T47D (cell line): ENCODE data around the gene KLF4.
"Not testable (repeated sequence)": the region's sequence is repeated elsewhere in the genome, so short reads cannot be mapped to it uniquely, and the experiment has no call there.

Source experiments
- DNase-seq, 2 experiments: peaks; one replicate each; pipeline versions ENCODE4 v3.0.0 to v3.0.0-alpha.2; 2011 to 2012; ENCODE audit warnings: low read depth in 1 of 2, low spot score in 1 of 2
- JUND ChIP-seq: IDR thresholded peaks from 2 replicates; pipeline ENCODE4 v1.6.1; 2012; ENCODE audit warnings: low read depth
- in situ Hi-C: cut with HindIII; loops from 2 replicates; pipeline ENCODE4 v1.10.0; 2016; ENCODE audit warnings: low sequenced_read_pairs, low pct_unique_long_range_greater_than_20kb

Gene KLF4

DNA sequence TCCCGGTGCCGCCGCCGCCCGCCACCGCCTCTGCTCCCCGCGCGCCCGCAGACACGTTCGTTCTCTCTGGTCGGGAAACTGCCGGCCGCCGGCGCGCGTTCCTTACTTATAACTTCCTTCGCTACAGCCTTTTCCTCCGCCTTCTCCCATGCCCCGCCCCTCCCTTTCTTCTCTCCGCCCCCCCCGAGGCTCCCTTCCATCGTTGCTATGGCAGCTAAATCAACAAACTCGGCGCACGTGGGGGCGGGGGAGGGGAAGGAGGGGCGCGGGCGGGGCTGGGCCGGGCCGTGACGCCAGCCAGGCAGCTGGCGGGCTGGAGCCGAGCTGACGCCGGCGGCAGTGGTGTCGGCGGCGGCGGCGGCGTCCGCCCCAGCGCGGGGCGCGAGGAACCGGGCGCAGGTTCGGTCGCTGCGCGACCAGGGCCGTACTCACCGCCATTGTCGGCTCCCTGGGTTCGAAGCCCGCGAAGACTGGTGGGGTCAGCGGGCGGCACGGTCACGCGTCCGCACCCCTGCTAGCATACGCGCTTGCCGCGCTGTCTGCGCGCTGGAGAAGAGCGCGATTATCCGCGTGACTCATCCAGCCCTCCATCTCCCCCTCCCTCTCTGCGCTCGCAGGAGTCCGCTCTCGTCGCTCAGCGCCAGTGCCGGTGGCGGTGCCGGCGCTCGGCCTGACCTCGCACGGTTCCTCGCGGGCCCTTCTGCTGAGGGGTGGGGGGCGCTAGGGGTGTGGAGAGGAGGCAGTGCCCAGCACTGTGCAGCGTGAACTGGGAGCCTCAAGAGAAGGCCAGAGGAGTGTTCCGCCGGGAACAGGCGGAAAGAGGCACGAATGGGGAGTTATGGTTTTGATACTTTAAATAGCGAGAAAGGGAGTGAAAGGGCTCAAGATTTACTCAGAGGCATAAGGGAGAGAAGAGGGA, at the start of gene KLF4:
Gene KLF4 (minus strand): TSS at position 83 of the 919 bp plus-strand sequence. CDS start 597 bp downstream, outside the sequence.
- in situ Hi-C loops = no loop called here
- no peak for TF ChIP-seq JUND
- peak; percentile 96 to 98 for DNase-seq

DNA sequence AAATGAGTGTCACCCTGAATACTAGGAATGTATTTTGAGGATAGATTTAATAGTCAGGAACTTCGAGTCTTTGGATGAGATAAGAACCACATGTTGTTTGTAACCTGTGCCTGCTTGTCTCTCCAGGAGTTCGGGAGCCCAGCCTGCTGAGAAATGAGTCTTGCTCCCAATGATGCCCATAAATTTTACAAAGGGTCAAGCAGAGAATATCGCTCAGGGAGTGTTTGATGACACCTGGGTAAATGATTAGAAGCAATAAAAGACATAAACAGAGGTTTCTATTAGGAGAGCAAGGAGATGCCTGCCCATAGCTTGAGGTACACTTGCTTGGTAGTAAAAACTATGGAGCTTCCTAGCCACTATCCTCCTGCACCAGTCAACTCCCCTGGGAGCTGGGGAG, 46.9 kb upstream of the KLF4 start:
- TF ChIP-seq JUND = no peak
- DNase-seq = no peak
- in situ Hi-C loops = no loop called here

DNA sequence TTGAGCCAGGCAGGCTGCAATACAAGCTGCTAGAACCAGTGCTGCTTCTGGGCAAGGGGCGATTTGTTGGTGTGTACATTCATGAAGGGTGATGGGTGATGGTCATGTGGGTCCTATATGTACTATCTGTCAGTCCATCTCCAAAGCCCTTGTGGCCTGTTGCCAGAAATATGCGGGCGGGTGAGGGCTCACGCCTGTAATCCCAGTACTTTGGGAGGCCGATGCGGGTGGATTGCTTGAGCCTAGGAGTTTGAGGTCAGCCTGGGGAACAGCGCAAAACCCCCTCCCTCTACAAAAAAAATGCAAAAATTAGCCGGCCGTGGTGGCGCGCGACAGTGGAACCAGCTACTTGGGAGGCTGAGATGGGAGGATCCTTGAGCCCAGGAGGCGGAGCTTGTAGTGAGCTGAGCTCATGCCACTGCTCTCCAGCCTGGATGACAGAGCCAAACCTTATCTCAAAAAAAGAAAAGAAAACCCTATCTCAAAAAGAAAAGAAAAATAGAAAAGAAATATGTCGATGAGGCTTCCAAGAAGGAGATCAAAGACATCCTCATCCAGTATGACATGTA, 45.0 kb upstream of the KLF4 start:
- no peak for DNase-seq
- no peak for TF ChIP-seq JUND
- in situ Hi-C loops = no loop called here

DNA sequence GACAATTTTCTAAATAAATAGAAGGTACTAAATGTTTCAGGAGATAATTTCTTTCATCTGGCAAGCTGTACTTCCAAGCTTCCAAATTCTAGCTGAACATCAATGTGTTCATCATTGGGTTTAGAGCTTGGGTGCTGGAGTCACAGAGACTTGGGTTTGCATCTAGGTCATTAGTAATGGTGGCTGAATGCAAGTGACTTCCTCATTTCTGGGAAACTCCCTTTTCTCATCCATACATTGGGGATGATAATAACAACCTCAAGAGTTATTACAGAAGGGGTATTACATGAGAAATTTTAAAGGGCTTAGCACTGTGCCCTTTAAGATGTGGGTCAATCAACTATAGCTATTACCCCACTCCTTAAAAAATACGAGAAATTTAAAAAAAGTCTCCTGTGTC, 41.1 kb upstream of the KLF4 start:
- no peak for DNase-seq
- in situ Hi-C loops = no loop called here

DNA sequence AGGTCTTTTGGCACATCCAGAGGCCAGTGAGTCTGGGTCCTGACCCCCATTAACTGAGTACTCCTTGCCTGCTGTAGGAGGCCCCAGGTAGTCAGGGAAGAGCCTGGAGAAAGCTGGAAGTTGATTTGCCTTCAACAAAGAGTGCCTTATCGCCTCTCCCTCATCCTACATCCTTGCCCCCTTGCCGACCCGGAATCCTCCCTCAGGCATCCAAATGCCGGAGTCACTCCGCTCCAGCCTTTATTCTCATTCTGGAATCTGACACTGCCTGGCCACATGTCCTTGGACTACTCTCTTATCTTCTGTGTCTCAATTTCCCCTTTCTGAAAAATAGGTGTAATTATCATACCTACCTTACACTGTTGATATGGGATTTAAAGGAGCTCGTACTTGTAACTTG, 39.1 kb upstream of the KLF4 start:
- in situ Hi-C loops = no loop called here
- DNase-seq = no peak
- no peak for TF ChIP-seq JUND

More for the DNA sequence above, 41.1 kb upstream of the KLF4 start:
- no peak for TF ChIP-seq JUND

DNA sequence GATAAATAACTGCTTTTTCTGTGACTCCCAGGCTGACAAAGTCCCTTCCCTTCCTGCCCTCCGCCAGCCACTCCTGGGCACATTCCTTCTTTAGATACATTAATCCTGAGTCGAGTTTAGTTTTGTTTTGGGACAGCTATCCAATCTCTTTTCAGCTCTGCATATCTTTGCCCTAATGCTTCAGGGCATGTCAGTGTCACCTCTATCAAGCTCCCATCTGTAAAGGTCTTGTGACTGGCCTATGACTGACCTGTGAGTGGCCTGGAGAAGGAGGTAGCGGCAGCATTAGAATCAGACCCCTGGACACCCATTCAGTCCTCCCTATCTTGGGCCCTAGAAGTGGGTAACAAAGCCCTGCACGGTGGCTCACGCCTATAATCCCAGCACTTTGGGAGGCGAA, 34.0 kb upstream of the KLF4 start:
- TF ChIP-seq JUND = no peak
- in situ Hi-C loops = no loop called here
- no peak for DNase-seq

DNA sequence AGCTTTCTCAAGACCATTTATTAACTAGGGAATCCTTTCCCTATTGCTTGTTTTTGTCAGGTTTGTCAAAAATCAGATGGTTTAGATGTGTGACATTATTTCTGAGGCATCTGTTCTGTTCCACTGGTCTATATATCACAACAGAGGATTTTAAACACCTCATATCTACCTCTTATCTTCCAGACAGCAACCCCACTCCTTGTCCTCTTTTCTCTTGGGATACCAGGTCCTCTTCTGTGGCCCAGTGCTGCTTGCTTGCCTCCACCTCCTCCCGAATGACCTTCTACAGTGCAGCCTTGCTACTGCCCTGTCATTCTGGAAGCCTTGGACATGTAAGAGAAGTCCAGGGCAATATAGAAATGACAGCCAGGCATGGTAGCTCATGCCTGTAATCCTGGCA, 30.6 kb upstream of the KLF4 start:
- TF ChIP-seq JUND = no peak
- in situ Hi-C loops = no loop called here
- no peak for DNase-seq

DNA sequence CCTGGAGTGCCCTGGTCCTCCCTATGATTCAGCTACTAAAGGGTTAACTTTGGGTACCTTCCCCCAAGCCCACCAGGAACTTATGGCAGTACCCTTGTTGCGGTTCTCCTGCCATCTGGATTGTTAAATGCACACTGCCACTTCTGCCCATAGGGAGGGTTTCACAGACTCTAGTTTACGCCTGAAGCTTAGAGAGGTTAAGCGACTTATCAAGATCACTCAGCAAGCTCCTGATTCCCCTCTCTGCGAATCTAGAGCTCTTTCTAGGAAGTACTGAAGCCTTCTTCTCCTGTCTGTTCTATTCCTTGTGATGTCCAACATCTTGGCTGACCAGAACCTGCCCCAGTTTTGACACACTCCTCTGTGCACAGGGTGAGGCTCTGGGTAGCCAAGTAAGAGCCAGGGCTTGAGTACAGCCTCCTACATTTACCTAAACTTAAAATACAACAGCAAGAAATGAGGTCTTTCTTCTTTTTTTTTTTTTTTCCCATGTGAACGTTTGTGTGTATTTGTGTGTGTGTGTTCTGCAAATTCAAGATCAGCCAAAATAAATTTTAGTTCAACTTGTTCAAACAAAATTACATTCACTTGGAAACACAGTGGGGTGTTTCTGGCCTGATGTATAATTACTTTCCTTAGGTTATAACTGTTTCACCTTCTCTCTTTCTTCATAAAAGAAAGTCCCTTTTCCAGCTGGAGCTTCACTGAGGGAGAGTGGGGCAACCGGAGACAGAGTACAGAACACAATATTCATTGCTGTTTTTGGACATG, 28.7 kb upstream of the KLF4 start:
- DNase-seq = peak in 1 of 2 experiments; percentile 43
- in situ Hi-C loops = no loop called here
- no peak for TF ChIP-seq JUND

DNA sequence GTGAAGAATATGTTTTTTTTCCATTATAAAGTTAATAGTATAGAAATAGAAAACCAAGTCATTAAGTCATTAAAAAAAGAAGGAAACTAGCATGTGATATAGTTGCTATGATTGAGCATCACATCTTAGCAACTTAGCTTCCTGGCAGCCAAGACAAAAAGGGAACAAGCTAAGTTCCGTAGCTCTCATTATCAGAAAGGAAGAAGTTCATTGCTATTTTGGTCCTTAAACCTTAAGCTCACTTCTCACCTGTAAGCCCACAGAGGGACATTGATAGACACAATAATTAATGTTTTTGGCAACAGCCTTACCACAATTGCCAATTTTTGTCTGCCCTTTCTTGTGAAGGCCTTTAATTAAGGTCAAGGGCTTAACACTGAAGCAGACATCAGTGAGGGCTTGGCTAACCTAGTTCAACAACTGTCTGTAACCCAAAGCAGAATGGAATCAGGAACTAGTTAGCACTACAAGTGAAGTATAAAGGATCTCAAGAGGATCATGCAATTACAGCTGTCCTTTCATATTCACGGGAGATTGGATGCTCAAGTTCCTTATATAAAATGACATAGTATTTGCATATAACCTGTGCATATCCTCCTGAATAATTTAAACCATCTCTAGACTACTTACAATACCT, 24.0 kb upstream of the KLF4 start:
- DNase-seq = no peak
- in situ Hi-C loops = no loop called here
- TF ChIP-seq JUND = no peak

DNA sequence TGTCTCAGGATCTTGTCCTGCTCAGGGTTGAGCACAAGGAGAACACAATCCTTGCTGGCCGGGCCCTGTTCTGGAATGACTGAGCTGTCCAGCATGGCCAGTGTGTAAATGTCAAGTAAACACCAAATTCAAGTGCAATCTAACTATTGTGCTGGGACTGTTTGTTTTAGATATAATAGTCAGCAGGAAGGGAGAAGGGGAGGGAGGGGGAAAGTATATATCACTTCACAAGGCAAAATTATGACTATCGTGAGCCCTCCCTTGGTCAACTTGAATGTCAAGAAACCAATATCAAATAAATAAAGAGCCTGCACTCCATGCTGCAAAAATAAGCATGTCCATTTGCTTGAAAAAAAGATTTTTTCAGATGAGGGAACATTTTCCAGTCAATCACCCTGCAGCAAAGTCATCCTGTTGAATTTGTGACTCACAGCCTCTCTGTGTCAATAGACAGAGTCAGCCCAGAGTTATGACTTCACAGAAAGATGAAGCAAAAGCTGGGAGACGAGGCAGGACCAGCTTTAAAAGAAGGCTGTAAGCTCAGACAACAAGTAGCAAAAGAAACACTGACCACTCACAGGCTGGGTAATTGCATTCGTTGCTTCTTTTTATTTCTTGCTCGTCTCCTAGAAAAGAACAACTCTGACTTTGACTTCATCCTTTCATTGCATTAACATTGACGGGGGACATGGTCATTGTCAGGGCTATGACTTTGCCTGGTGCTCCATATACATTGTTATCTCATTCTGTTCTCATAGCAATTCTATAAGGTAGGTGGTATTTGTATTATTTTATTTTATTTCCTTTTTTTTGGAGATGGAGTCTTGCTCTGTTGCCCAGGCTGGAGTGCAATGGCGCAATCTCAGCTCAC, 15.3 kb upstream of the KLF4 start:
- peak; percentile 63 to 85 for DNase-seq
- in situ Hi-C loops = no loop called here
- peak; percentile 91; the same call in 1 of the 2 replicates for TF ChIP-seq JUND

DNA sequence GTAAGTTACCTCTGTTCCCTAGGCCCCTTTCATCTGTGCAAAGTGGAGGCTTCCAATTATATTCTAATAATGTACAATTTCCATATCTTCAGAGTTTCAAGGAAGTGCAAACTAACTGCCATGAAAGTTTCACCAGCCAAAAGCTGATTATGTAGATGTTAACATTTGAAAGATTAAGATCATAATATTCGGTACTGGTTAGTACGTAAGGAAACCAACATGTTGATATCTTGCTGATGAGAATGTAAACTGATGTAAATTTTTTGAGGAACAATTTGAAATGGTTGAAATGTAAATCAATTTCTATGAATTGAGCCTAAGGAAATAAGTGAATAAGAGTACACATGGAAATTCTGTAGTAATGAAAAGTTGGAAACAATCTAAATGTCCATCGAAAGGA, 12.9 kb upstream of the KLF4 start:
- in situ Hi-C loops = no loop called here
- TF ChIP-seq JUND = no peak

DNA sequence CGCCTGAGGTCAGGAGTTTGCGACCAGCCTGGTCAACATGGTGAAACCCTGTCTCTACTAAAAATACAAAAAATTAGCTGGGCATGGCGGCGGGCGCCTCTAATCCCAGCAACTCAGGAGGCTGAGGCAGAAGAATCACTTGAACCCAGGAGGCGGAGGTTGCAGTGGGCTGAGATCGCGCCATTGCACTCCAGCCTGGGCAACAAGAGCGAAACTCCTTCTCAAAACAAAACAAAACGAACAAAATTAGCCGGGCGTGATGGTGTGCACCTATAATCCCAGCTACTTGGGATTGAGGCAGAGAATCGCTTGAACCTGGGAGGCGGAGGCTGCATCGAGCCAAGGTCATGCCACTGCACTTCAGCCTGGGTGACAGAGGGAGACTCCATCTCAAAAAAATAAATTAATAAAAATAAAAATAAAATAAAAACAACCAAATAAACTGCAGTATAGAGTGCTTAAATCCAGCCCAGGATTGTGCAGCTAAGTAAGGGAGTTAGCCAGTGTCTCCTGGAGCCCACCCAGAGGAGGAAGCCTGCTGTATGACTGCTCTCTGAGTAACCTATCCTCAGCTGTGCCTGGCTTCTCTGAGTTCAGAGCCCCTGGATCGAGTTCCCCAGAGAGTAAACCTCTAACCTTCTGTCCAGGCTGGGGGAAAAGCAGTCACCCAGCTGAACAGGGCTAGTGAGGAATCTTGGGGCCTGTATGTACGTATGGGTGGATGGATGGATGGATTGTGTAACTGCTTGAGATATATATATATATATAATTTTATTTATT, 11.0 kb upstream of the KLF4 start:
- DNase-seq, in situ Hi-C loops: not testable (repeated sequence)

More for the DNA sequence above, 12.9 kb upstream of the KLF4 start:
- no peak for DNase-seq
